Common myeloid progenitor, CD34-positive (primary cell): Measurements from ENCODE around the gene RFX1. TPM values are rescaled to one million over a fixed set of nuclear protein-coding genes. Genes with fewer than 3 reads are reported as not detected.
A peak's percentile ranks its signal among the peaks of the same experiment; 100 is the strongest.

Experiments used
- CTCF ChIA-PET: fragments of 350-600 bp; sonication (Branson Sonifier 250); formaldehyde crosslinking; loops from one replicate; lab custom pipeline; 2021; ENCODE audit warnings: antibody characterized with exemption; lab: Charles Lee
- POLR2A ChIA-PET: fragments of 350-600 bp; sonication (Branson Sonifier 250); formaldehyde crosslinking; loops from one replicate; lab custom pipeline; 2021; ENCODE audit warnings: antibody characterized with exemption; lab: Charles Lee
- DNase-seq, 3 donors: peaks; one replicate each; pipeline versions ENCODE4 v3.0.0 to v3.0.0-alpha.2; 2013
- H3K27ac ChIP-seq, 2 experiments: 1 replicate in 1 of 2; 2 replicates in 1 of 2; pipeline ENCODE4 v1.7.0; 2013; ENCODE audit warnings: inconsistent platforms in 2 of 2, low read length in 2 of 2, mild to moderate bottlenecking in 2 of 2, low read depth in 1 of 2, moderate library complexity in 1 of 2; ENCODE audit not compliant: severe bottlenecking in 2 of 2, insufficient read depth in 1 of 2, poor library complexity in 1 of 2
- H3K27me3 ChIP-seq, 5 experiments: replicated peaks in 2 of 5; 1 replicate in 3 of 5; 2 replicates in 2 of 5; pipeline versions ENCODE4 v1.6.1 to v1.7.0; 2013; ENCODE audit warnings: low read length in 4 of 5, mild to moderate bottlenecking in 2 of 5, moderate library complexity in 2 of 5, inconsistent platforms in 1 of 5; ENCODE audit not compliant: insufficient read depth in 5 of 5, control insufficient read depth in 4 of 5
- H3K36me3 ChIP-seq, 4 experiments: 1 replicate in 2 of 4; 2 replicates in 2 of 4; pipeline versions ENCODE4 v1.6.1 to v1.7.0; 2013; ENCODE audit warnings: low read length in 3 of 4, control low read depth in 1 of 4, mild to moderate bottlenecking in 1 of 4; ENCODE audit not compliant: control insufficient read depth in 4 of 4, insufficient read depth in 4 of 4
- H3K4me1 ChIP-seq, 4 experiments: 1 replicate in 3 of 4; 2 replicates in 1 of 4; pipeline versions ENCODE4 v1.6.1 to v1.7.1; 2013; ENCODE audit warnings: low read length in 3 of 4, mild to moderate bottlenecking in 3 of 4, control low read depth in 1 of 4, inconsistent platforms in 1 of 4, moderate library complexity in 1 of 4; ENCODE audit not compliant: control insufficient read depth in 4 of 4, insufficient read depth in 4 of 4; ENCODE audit errors: control extremely low read depth in 1 of 4
- H3K4me3 ChIP-seq, 7 experiments: 1 replicate in 4 of 7; 2 replicates in 3 of 7; pipeline versions ENCODE4 v1.5.1 to v1.7.0; 2013; ENCODE audit warnings: mild to moderate bottlenecking in 7 of 7, low read length in 6 of 7, moderate library complexity in 6 of 7, inconsistent platforms in 2 of 7, low read depth in 2 of 7, control low read depth in 1 of 7; ENCODE audit not compliant: insufficient read depth in 4 of 7, control insufficient read depth in 1 of 7; ENCODE audit errors: extremely low read depth in 1 of 7
- H3K9me3 ChIP-seq, 5 experiments: 1 replicate in 4 of 5; 2 replicates in 1 of 5; pipeline versions ENCODE4 v1.6.1 to v1.7.1; 2013; ENCODE audit warnings: low read length in 4 of 5, mild to moderate bottlenecking in 2 of 5, inconsistent platforms in 1 of 5, low read depth in 1 of 5, moderate library complexity in 1 of 5; ENCODE audit not compliant: control insufficient read depth in 4 of 5, insufficient read depth in 2 of 5; ENCODE audit errors: control extremely low read depth in 1 of 5
- WGBS: methylation state at CpG from one replicate; pipeline ENCODE4 v1.1.5; 2013; ENCODE audit not compliant: insufficient coverage; 5-methylcytosine and 5-hydroxymethylcytosine counted together
- polyA plus RNA-seq: library from polyadenylated mRNA; unstranded; fragments of 120-200 nt; gene quantifications from one replicate; pipeline ENCODE4 v1.2.1, GENCODE V29; 2013

RFX1 gene
- polyA plus RNA-seq, result 8.8 TPM

- no peaks in the 10 kb centered on the region for H3K36me3 ChIP-seq
- peaks cover 15 to 49% (median 45%) of the 10 kb centered on the region in 4 experiments for H3K4me1 ChIP-seq
- 0% methylated on average over 37 of the region's 58 CpGs for WGBS
- H3K27ac ChIP-seq, result peak within 1 kb of the TSS; percentile 99
- ChIA-PET POLR2A (interaction anchor here (0.9 to 5.9 kb wide), 8 partner anchors 16 to 167 kb away, joined by 3 to 29 read pairs (median 5); partner anchors contain the start of gene IL27RA), CTCF (interaction anchor here (0.9 to 5.8 kb wide), 8 partner anchors 9 to 53 kb away, joined by 3 to 39 read pairs (median 4); partner anchors contain the start of genes IL27RA and RLN3)
- peak within 1 kb of the TSS; percentile 68 to 89 (median 79) for H3K4me3 ChIP-seq
- peak; percentile 100 for DNase-seq
- no peaks in the 10 kb centered on the region for H3K9me3 ChIP-seq
- H3K27me3 ChIP-seq, result no peaks in the 10 kb centered on the region
These were observed at the start of gene RFX1 for GRCh38 chr19:14006085-14006765. RFX1 (minus strand) TSS chr19:14006320; CDS start chr19:13993843, 12,477 bp downstream.

GRCh38 chr19:14055396-14055795, 49.3 kb upstream of the RFX1 start:
- no peak for DNase-seq
- POLR2A ChIA-PET, result no interaction called here
- WGBS, result 100% methylated on average over 3 of the region's 3 CpGs
- Histone ChIP-seq H3K27me3 (peaks cover 0 to 41% (median 10%) of the 10 kb centered on the region in 5 experiments), H3K4me3 (no peak overlapping the region), H3K9me3 (no peaks in the 10 kb centered on the region), H3K4me1 (peaks cover 0 to 18% (median 17%) of the 10 kb centered on the region in 4 experiments), H3K36me3 (peaks cover 0 to 28% (median 14%) of the 10 kb centered on the region in 4 experiments), H3K27ac (no peak overlapping the region)
- CTCF ChIA-PET, result interaction anchor here (1.6 to 7.2 kb wide), 3 partner anchors 10 to 174 kb away, joined by 4 to 102 read pairs (median 5); partner anchors contain the start of gene MISP3

- Histone ChIP-seq H3K4me1 (peaks cover 0 to 18% (median 17%) of the 10 kb centered on the region in 4 experiments), H3K36me3 (peaks cover 0 to 31% (median 17%) of the 10 kb centered on the region in 4 experiments), H3K27ac (no peak overlapping the region), H3K9me3 (no peaks in the 10 kb centered on the region), H3K4me3 (no peak overlapping the region), H3K27me3 (peaks cover 0 to 35% (median 6%) of the 10 kb centered on the region in 5 experiments)
- CTCF ChIA-PET, result interaction anchor here (0.9 to 2.0 kb wide), 3 partner anchors 19 to 173 kb away, joined by 3 to 5 read pairs (median 5); no protein-coding TSS in a partner anchor
- WGBS, result 28% methylated on average over 7 of the region's 11 CpGs
- POLR2A ChIA-PET, result no interaction called here
- DNase-seq, result no peak
These were observed 48.6 kb upstream of the RFX1 start for GRCh38 chr19:14054721-14055120.

GRCh38 chr19:14054099-14054498, 48.0 kb upstream of the RFX1 start:
- Histone ChIP-seq H3K36me3 (peaks cover 0 to 35% (median 21%) of the 10 kb centered on the region in 4 experiments), H3K27me3 (peaks cover 0 to 29% (median 6%) of the 10 kb centered on the region in 5 experiments), H3K9me3 (no peaks in the 10 kb centered on the region), H3K4me3 (no peak overlapping the region), H3K27ac (no peak overlapping the region), H3K4me1 (peaks cover 0 to 17% (median 15%) of the 10 kb centered on the region in 4 experiments)
- POLR2A ChIA-PET, result no interaction called here
- no peak for DNase-seq
- CTCF ChIA-PET, result interaction anchor here (0.9 to 2.0 kb wide), 4 partner anchors 20 to 173 kb away, joined by 3 to 5 read pairs (median 4); no protein-coding TSS in a partner anchor
- WGBS, result 80% methylated on average over 6 of the region's 6 CpGs

GRCh38 chr19:14053500-14053899, 47.4 kb upstream of the RFX1 start:
- CTCF ChIA-PET, result interaction anchor here (0.9 to 2.0 kb wide), 8 partner anchors 8 to 172 kb away, joined by 3 to 7 read pairs (median 4); no protein-coding TSS in a partner anchor
- POLR2A ChIA-PET, result no interaction called here

GRCh38 chr19:14053032-14053431, 46.9 kb upstream of the RFX1 start:
- H3K4me3 ChIP-seq, result no peak overlapping the region
- ChIA-PET CTCF (interaction anchor here (0.6 to 2.0 kb wide), 9 partner anchors 8 to 168 kb away, joined by 3 to 7 read pairs (median 4); no protein-coding TSS in a partner anchor), POLR2A (interaction anchor here (0.6 kb wide), 1 partner anchor 59 kb away, joined by 4 read pairs; a partner anchor contains a TSS)
- 100% methylated on average over 3 of the region's 3 CpGs for WGBS
- H3K27me3 ChIP-seq, result peaks cover 0 to 18% (median 0%) of the 10 kb centered on the region in 5 experiments
- no peak overlapping the region for H3K27ac ChIP-seq
- H3K4me1 ChIP-seq, result peaks cover 0 to 8% (median 5%) of the 10 kb centered on the region in 4 experiments
- peaks cover 0 to 45% (median 30%) of the 10 kb centered on the region in 4 experiments for H3K36me3 ChIP-seq
- no peaks in the 10 kb centered on the region for H3K9me3 ChIP-seq
- DNase-seq, result no peak

More at GRCh38 chr19:14053500-14053899, 47.4 kb upstream of the RFX1 start:
- DNase-seq, result no peak
- H3K9me3 ChIP-seq, result no peaks in the 10 kb centered on the region
- no peak overlapping the region for H3K27ac ChIP-seq
- H3K27me3 ChIP-seq, result peaks cover 0 to 23% (median 3%) of the 10 kb centered on the region in 5 experiments
- 96% methylated on average over 11 of the region's 11 CpGs for WGBS
- H3K4me1 ChIP-seq, result peaks cover 0 to 12% (median 10%) of the 10 kb centered on the region in 4 experiments
- H3K4me3 ChIP-seq, result no peak overlapping the region
- peaks cover 0 to 41% (median 26%) of the 10 kb centered on the region in 4 experiments for H3K36me3 ChIP-seq
